Upper lobe of left lung (tissue), 4 donors: ENCODE data around the gene MTSS2.

Experiments
- CTCF ChIP-seq, 6 experiments: fragments of 450-650 bp in 4 of 6; fragments of 200-600 bp in 2 of 6; sonication (generic) in 2 of 6; IDR thresholded peaks; one replicate each; pipeline ENCODE4 v1.5.1; 2016 to 2019; ENCODE audit warnings: antibody characterized with exemption in 6 of 6
- POLR2A ChIP-seq, 4 donors: fragments of 450-650 bp; IDR thresholded peaks; one replicate each; pipeline ENCODE4 v1.5.1; 2016 to 2017; ENCODE audit warnings: antibody characterized with exemption in 4 of 4, mild to moderate bottlenecking in 2 of 4
- POLR2AphosphoS5 ChIP-seq, 2 donors: sonication (generic); formaldehyde crosslinking; IDR thresholded peaks; one replicate each; pipeline ENCODE4 v1.5.1; 2017; ENCODE audit warnings: antibody characterized with exemption in 2 of 2

- no peak for TF ChIP-seq POLR2A (IDR thresholded peaks at IDR 0.05)
- no peak for TF ChIP-seq CTCF (IDR thresholded peaks at IDR 0.05)
- no peak for TF ChIP-seq POLR2AphosphoS5 (IDR thresholded peaks at IDR 0.05)
These were observed 29.7 kb downstream of the MTSS2 start for GRCh38 chr16:70656065-70656711.
